Endothelial cell of umbilical vein (primary cell): ENCODE measurements around the gene SERPINA6. TPM values are rescaled to one million over a fixed set of nuclear protein-coding genes. Genes with fewer than 3 reads are reported as not detected.

Experiments used
- BruUV-seq: library from RNA; stranded (reverse); fragments of 400-500 nt; replicated peaks from 2 replicates; lab custom pipeline; 2021; lab: Mats Ljungman, UMichigan
- CTCF ChIA-PET: fragments of 300-600, 350-600 bp; sonication (Branson Sonifier 250); formaldehyde crosslinking; loops from one replicate; lab custom pipeline; 2021; ENCODE audit warnings: antibody characterized with exemption, inconsistent platforms; lab: Charles Lee
- POLR2A ChIA-PET: fragments of 300-600, 350-600 bp; sonication (Branson Sonifier 250); formaldehyde crosslinking; loops from one replicate; lab custom pipeline; 2021; ENCODE audit warnings: antibody characterized with exemption, inconsistent platforms; lab: Charles Lee
- DNase-seq: peaks from one replicate; pipeline ENCODE4 v3.0.0-alpha.2; 2011; ENCODE audit warnings: low read depth, low spot score
- FAIRE-seq: peaks from 2 replicates; lab custom pipeline; 2011; peaks lifted over from hg19 to GRCh38; lab: Jason Lieb, UNC
- H2AFZ ChIP-seq: 2 replicates; pipeline ENCODE4 v1.6.0; 2012; ENCODE audit warnings: low read depth, low read length, control low read depth, inconsistent platforms
- H3K27ac ChIP-seq: 2 replicates; pipeline ENCODE4 v1.5.1; 2011; ENCODE audit warnings: low read depth, mild to moderate bottlenecking, control low read depth, low read length, moderate library complexity; ENCODE audit not compliant: insufficient read depth
- H3K27me3 ChIP-seq, 2 experiments: 2 replicates each; pipeline versions ENCODE4 v1.6.0 to v1.6.1; 2011; ENCODE audit warnings: low read length in 2 of 2, mixed read lengths in 1 of 2; ENCODE audit not compliant: control insufficient read depth in 2 of 2, insufficient read depth in 2 of 2
- H3K36me3 ChIP-seq, 2 experiments: 2 replicates in 1 of 2; 3 replicates in 1 of 2; pipeline ENCODE4 v1.5.1; 2011; ENCODE audit warnings: low read length in 2 of 2, mild to moderate bottlenecking in 1 of 2, moderate library complexity in 1 of 2; ENCODE audit not compliant: control insufficient read depth in 2 of 2, insufficient read depth in 2 of 2; ENCODE audit errors: extremely low read depth in 1 of 2
- H3K4me1 ChIP-seq: 3 replicates; pipeline ENCODE4 v1.5.1; 2011; ENCODE audit warnings: mild to moderate bottlenecking, low read length; ENCODE audit not compliant: control insufficient read depth, insufficient read depth; ENCODE audit errors: extremely low read depth
- H3K4me2 ChIP-seq: 2 replicates; pipeline ENCODE4 v1.6.1; 2011; ENCODE audit warnings: low read length, control low read depth, mixed read lengths; ENCODE audit not compliant: insufficient read depth
- H3K4me3 ChIP-seq, 3 experiments: fragments of 200-600 bp in 1 of 3; sonication (generic), shearing (Covaris generic) in 1 of 3; replicated peaks in 1 of 3; 2 replicates each; pipeline ENCODE4 v1.5.1; 2011 to 2016; ENCODE audit warnings: control low read depth in 3 of 3, low read length in 3 of 3, mild to moderate bottlenecking in 2 of 3, inconsistent platforms in 1 of 3, low read depth in 1 of 3, moderate library complexity in 1 of 3; ENCODE audit not compliant: insufficient read depth in 1 of 3
- H3K79me2 ChIP-seq: 2 replicates; pipeline ENCODE4 v1.6.0; 2012; ENCODE audit warnings: low read length, inconsistent platforms; ENCODE audit not compliant: control insufficient read depth, insufficient read depth
- H3K9ac ChIP-seq: replicated peaks from 2 replicates; pipeline ENCODE3; 2011; ENCODE audit warnings: low read length, control low read depth; ENCODE audit not compliant: insufficient read depth; ENCODE audit errors: extremely low read depth
- H3K9me1 ChIP-seq: replicated peaks from 3 replicates; pipeline ENCODE4 v1.6.0; 2011; ENCODE audit warnings: mild to moderate bottlenecking, low read length; ENCODE audit not compliant: control insufficient read depth, insufficient read depth; ENCODE audit errors: extremely low read depth
- H3K9me3 ChIP-seq: replicated peaks from 2 replicates; pipeline ENCODE4 v1.5.1; 2012; ENCODE audit warnings: low read length, inconsistent platforms; ENCODE audit not compliant: control insufficient read depth, insufficient read depth
- H4K20me1 ChIP-seq: replicated peaks from 2 replicates; pipeline ENCODE3; 2011; ENCODE audit warnings: mild to moderate bottlenecking, low read length; ENCODE audit not compliant: control insufficient read depth, insufficient read depth; ENCODE audit errors: extremely low read depth
- EZH2 ChIP-seq: IDR thresholded peaks from 2 replicates; pipeline ENCODE4 v1.6.1; 2012; ENCODE audit warnings: borderline replicate concordance, low read depth, mild to moderate bottlenecking, moderate library complexity, low read length, inconsistent platforms; ENCODE audit not compliant: severe bottlenecking
- GATA2 ChIP-seq: IDR thresholded peaks from 2 replicates; pipeline ENCODE4 v1.7.0; 2011; ENCODE audit warnings: low read depth, mild to moderate bottlenecking, moderate library complexity, mixed read lengths, low read length; ENCODE audit not compliant: insufficient read length, insufficient read depth
- JUN ChIP-seq: IDR thresholded peaks from 2 replicates; pipeline ENCODE4 v1.6.1; 2011; ENCODE audit warnings: borderline replicate concordance, low read depth; ENCODE audit not compliant: insufficient read length, insufficient read depth
- POLR2A ChIP-seq: IDR thresholded peaks from 2 replicates; pipeline ENCODE4 v1.6.1; 2012; ENCODE audit warnings: low read depth, mild to moderate bottlenecking, control low read depth, low read length
- POLR2AphosphoS5 ChIP-seq: IDR thresholded peaks from 2 replicates; pipeline ENCODE4 v1.6.1; 2012; ENCODE audit warnings: low read depth, mild to moderate bottlenecking, control low read depth, low read length, moderate library complexity; ENCODE audit not compliant: insufficient read depth
- dilution Hi-C: fragments of 300-500 bp; cut with MboI; formaldehyde crosslinking; loops from one replicate; pipeline ENCODE4 v1.15.0; 2019; ENCODE audit warnings: low sequenced_read_pairs; ENCODE audit not compliant: extremely low pct_ligation_motif_present
- intact Hi-C: fragments of 100-400 bp; cut with micrococcal nuclease; formaldehyde crosslinking; loops from one replicate; pipeline ENCODE4 v1.10.0; 2022
- polyA plus RNA-seq, 4 experiments: library from polyadenylated mRNA; depleted of rRNA in 3 of 4; stranded (reverse) in 3 of 4; unstranded in 1 of 4; fragments of >200 nt; gene quantifications; 2 replicates each; pipeline versions ENCODE4 v1.2.1 to v1.2.3, GENCODE V29; 2011 to 2012; ENCODE audit warnings: missing spikeins in 1 of 4
- total RNA-seq: library from RNA; stranded (reverse); gene quantifications from 2 replicates; pipeline ENCODE4 v1.2.3, GENCODE V29; 2021
- TF ChIP-seq, protein P1 (sequence below): IDR thresholded peaks from 2 replicates; pipeline ENCODE4 v1.6.1; 2011; ENCODE audit not compliant: insufficient read depth, insufficient read length

Gene SERPINA6
- total and polyA plus RNA-seq, 2 donors (not counting 3 experiments of a cell fraction or from before 2014, with no cell fraction given): not detected

DNA sequence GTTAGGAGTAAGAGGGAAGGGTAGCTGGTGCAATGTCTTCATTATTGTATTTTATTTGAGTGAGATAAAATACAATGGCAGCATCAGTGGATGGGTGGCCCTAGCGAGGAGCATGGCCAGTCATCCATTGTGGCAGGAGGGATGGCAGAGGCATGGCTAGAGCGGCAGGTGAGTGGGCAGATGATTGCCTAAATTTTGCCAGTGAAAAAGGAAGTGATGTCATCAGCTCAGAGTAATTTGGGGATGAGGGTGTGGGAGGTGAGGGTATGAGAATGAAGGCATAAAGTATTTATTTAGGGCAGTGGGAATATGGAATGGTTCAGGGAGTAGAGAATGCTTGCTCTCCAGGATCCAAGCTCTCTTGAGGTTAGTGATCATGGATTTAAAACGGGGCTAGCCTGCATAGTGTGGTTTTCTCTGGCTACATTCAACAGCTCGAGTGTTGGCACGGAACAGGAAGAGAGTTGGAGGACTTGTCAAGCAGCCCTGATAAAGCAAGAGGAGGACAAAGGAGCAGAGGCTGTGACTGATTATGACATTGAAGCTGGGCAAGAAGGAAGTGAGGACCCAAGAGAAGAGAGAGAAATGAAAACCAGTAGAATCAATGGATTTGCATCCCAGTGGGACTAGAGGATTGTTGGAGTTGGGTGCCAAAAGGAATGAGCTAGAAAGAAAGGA, 18.7 kb upstream of the SERPINA6 start:
- no peaks in the 10 kb centered on the region for H3K36me3 ChIP-seq
- H3K27ac ChIP-seq: no peak overlapping the region
- CTCF ChIA-PET: no interaction called here
- DNase-seq (no peak), FAIRE-seq (no peak)
- H3K9me3 ChIP-seq: no peaks in the 10 kb centered on the region
- H2AFZ ChIP-seq: no peak overlapping the region
- no peak overlapping the region for H3K4me3 ChIP-seq
- no peaks in the 10 kb centered on the region for H3K4me1 ChIP-seq
- POLR2A ChIA-PET: no interaction called here
- H4K20me1 ChIP-seq: no peaks in the 10 kb centered on the region
- H3K9ac ChIP-seq: no peak overlapping the region
- H3K4me2 ChIP-seq: no peak overlapping the region
- TF ChIP-seq POLR2AphosphoS5 (no peak), EZH2 (no peak)
- dilution Hi-C loops (no loop called here), intact Hi-C loops (no loop called here)
- H3K9me1 ChIP-seq: no peaks in the 10 kb centered on the region
- H3K27me3 ChIP-seq: no peaks in the 10 kb centered on the region
- H3K79me2 ChIP-seq: no peaks in the 10 kb centered on the region
- BruUV-seq: no TSS peak

DNA sequence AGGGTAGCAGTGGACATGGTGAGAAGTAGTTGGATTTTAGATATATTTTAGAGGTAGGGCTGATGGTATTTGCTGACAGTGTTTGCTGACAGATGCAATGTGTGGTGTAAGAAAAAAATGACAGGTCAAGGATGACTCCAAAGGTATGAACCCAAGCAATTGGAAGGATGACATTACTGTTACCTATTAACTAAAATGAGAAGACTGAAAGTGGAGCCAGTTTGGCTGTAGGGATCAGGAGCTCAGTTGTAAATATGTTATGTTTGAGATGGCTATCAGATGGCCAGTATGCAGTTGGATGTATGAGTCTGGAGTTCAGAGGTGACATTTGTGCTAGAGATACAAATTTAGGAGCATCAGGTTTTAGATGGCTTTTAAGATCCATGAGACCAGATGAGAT, 17.4 kb upstream of the SERPINA6 start:
- no peak for FAIRE-seq
- H3K9ac ChIP-seq: no peak overlapping the region
- no peak overlapping the region for H3K4me3 ChIP-seq
- no peaks in the 10 kb centered on the region for H3K79me2 ChIP-seq
- H4K20me1 ChIP-seq: no peaks in the 10 kb centered on the region
- TF ChIP-seq, protein P1, sequence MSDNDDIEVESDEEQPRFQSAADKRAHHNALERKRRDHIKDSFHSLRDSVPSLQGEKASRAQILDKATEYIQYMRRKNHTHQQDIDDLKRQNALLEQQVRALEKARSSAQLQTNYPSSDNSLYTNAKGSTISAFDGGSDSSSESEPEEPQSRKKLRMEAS: no peak
- TF ChIP-seq GATA2 (no peak), POLR2A (no peak), JUN (no peak), POLR2AphosphoS5 (no peak)
- H3K36me3 ChIP-seq: no peaks in the 10 kb centered on the region
- no TSS peak for BruUV-seq
- intact Hi-C loops (no loop called here), dilution Hi-C loops (no loop called here)
- H3K4me2 ChIP-seq: no peak overlapping the region
- DNase-seq: no peak
- H3K4me1 ChIP-seq: no peaks in the 10 kb centered on the region
- POLR2A ChIA-PET: no interaction called here
- H3K9me1 ChIP-seq: no peaks in the 10 kb centered on the region
- CTCF ChIA-PET: no interaction called here
- H3K27ac ChIP-seq: no peak overlapping the region
- H2AFZ ChIP-seq: no peak overlapping the region
- no peaks in the 10 kb centered on the region for H3K9me3 ChIP-seq
- H3K27me3 ChIP-seq: no peaks in the 10 kb centered on the region
